Naive thymus-derived CD8-positive, alpha-beta T cell (primary cell): Measurements from ENCODE around the gene MYO1E. TPM values are rescaled to one million over a fixed set of nuclear protein-coding genes. Genes with fewer than 3 reads are reported as not detected.

ENCODE experiments used
- ATAC-seq, 2 donors: fragments of 150-1000 bp; cut with Tn5 transposase in 1 of 2; sonication (Bioruptor Pico), chemical (Tn5 transposase) in 1 of 2; 1 replicate in 1 of 2; 2 replicates in 1 of 2; pipeline ENCODE4 v1.10.0; 2021; ENCODE audit warnings: mild to moderate bottlenecking in 2 of 2, moderate library complexity in 2 of 2
- POLR2A ChIA-PET: fragments of 350-600 bp; sonication (Branson Sonifier 250); formaldehyde crosslinking; loops from one replicate; lab custom pipeline; 2021; ENCODE audit warnings: antibody characterized with exemption; lab: Charles Lee
- DNase-seq, 10 donors: peaks; one replicate each; pipeline versions ENCODE4 v3.0.0 to v3.0.0-alpha.2; 2020 to 2022
- H3K27ac Mint-ChIP-seq, 10 donors: one replicate each; pipeline ENCODE4 v1.8.0; 2020 to 2022; ENCODE audit warnings: mild to moderate bottlenecking in 10 of 10, mixed read lengths in 10 of 10, moderate library complexity in 4 of 10, inconsistent platforms in 1 of 10
- H3K27me3 Mint-ChIP-seq, 5 donors: one replicate each; pipeline ENCODE4 v1.8.0; 2021 to 2022; ENCODE audit warnings: mixed read lengths in 5 of 5
- H3K36me3 Mint-ChIP-seq, 3 donors: one replicate each; pipeline ENCODE4 v1.8.0; 2020 to 2022; ENCODE audit warnings: mixed read lengths in 3 of 3, mild to moderate bottlenecking in 2 of 3, inconsistent platforms in 1 of 3
- H3K4me1 Mint-ChIP-seq, 4 donors: one replicate each; pipeline ENCODE4 v1.8.0; 2021 to 2022; ENCODE audit warnings: mixed read lengths in 4 of 4
- H3K4me3 Mint-ChIP-seq, 10 donors: one replicate each; pipeline ENCODE4 v1.8.0; 2020 to 2022; ENCODE audit warnings: mild to moderate bottlenecking in 10 of 10, mixed read lengths in 10 of 10, moderate library complexity in 6 of 10, inconsistent platforms in 1 of 10
- H3K9me3 Mint-ChIP-seq, 9 donors: one replicate each; pipeline ENCODE4 v1.8.0; 2020 to 2022; ENCODE audit warnings: mixed read lengths in 9 of 9, mild to moderate bottlenecking in 3 of 9, inconsistent platforms in 1 of 9, moderate library complexity in 1 of 9
- polyA plus RNA-seq, 3 donors: library from polyadenylated mRNA; unstranded; fragments of 300-500 nt; fragmentation: Illumina TruSeq; gene quantifications; one replicate each; pipeline ENCODE4 v1.2.3, GENCODE V29; 2021
- total RNA-seq, 8 experiments: library from RNA in 2 of 8; stranded (reverse) in 2 of 8; gene quantifications; one replicate each; pipeline ENCODE4 v1.2.3 and lab custom pipeline; 2021 to 2026

The MYO1E gene
- total and polyA plus RNA-seq, 5 experiments from 2014 or later, result 0.53 to 7.4 (median 3.4) TPM; not detected in 1

GRCh38 chr15:59178151-59178695 is 194.4 kb downstream of the MYO1E start:
- no peak overlapping the region for H3K4me3 Mint-ChIP-seq
- no peak for ATAC-seq
- H3K36me3 Mint-ChIP-seq, result peaks cover 0 to 7% (median 0%) of the 10 kb centered on the region in 3 donors
- DNase-seq, result no peak
- peaks cover 0 to 21% (median 5%) of the 10 kb centered on the region in 9 donors for H3K9me3 Mint-ChIP-seq
- POLR2A ChIA-PET, result no interaction called here
- H3K27me3 Mint-ChIP-seq, result peaks cover 0 to 11% (median 9%) of the 10 kb centered on the region in 5 donors
- H3K4me1 Mint-ChIP-seq, result peaks cover 0 to 6% (median 0%) of the 10 kb centered on the region in 4 donors
- peak overlapping the region in 2 of 10 donors; percentile 16 to 29 for H3K27ac Mint-ChIP-seq

GRCh38 chr15:59177317-59177660 is 195.4 kb downstream of the MYO1E start:
- ATAC-seq (no peak), DNase-seq (no peak)
- Mint-ChIP-seq H3K27me3 (peaks cover 0 to 11% (median 9%) of the 10 kb centered on the region in 5 donors), H3K4me3 (peak overlapping the region in 1 of 10 donors; percentile 9), H3K9me3 (peaks cover 0 to 13% (median 5%) of the 10 kb centered on the region in 9 donors), H3K4me1 (peaks cover 0 to 6% (median 0%) of the 10 kb centered on the region in 4 donors), H3K36me3 (peaks cover 0 to 7% (median 0%) of the 10 kb centered on the region in 3 donors), H3K27ac (no peak overlapping the region)
- POLR2A ChIA-PET, result no interaction called here

GRCh38 chr15:59176653-59177316 is 195.9 kb downstream of the MYO1E start:
- POLR2A ChIA-PET, result no interaction called here
- Mint-ChIP-seq H3K27ac (no peak overlapping the region), H3K9me3 (peaks cover 0 to 9% (median 5%) of the 10 kb centered on the region in 9 donors), H3K27me3 (peaks cover 0 to 11% (median 9%) of the 10 kb centered on the region in 5 donors), H3K36me3 (peaks cover 0 to 5% (median 0%) of the 10 kb centered on the region in 3 donors), H3K4me3 (no peak overlapping the region), H3K4me1 (peaks cover 0 to 6% (median 0%) of the 10 kb centered on the region in 4 donors)
- ATAC-seq (no peak), DNase-seq (no peak)

- POLR2A ChIA-PET, result no interaction called here
- ATAC-seq (no peak), DNase-seq (peak in 4 of 10 donors; percentile 1 to 16 (median 4))
- Mint-ChIP-seq H3K4me1 (peaks cover 0 to 6% (median under 1%) of the 10 kb centered on the region in 4 donors), H3K36me3 (no peaks in the 10 kb centered on the region), H3K27me3 (peaks cover 0 to 11% (median 9%) of the 10 kb centered on the region in 5 donors), H3K9me3 (peaks cover 0 to 4% (median 0%) of the 10 kb centered on the region in 9 donors), H3K4me3 (no peak overlapping the region), H3K27ac (no peak overlapping the region)
Measured at GRCh38 chr15:59174835-59175831, 197.5 kb downstream of the MYO1E start.

GRCh38 chr15:59174151-59174834 is 198.4 kb downstream of the MYO1E start:
- Mint-ChIP-seq H3K36me3 (no peaks in the 10 kb centered on the region), H3K4me1 (peaks cover 0 to 8% (median 3%) of the 10 kb centered on the region in 4 donors), H3K9me3 (peaks cover 0 to 4% (median 0%) of the 10 kb centered on the region in 9 donors), H3K27ac (no peak overlapping the region), H3K27me3 (peaks cover 0 to 11% (median 7%) of the 10 kb centered on the region in 5 donors), H3K4me3 (no peak overlapping the region)
- no peak for ATAC-seq
- DNase-seq, result no peak
- POLR2A ChIA-PET, result no interaction called here

GRCh38 chr15:59173194-59173593 is 199.5 kb downstream of the MYO1E start:
- ATAC-seq, result no peak
- Mint-ChIP-seq H3K4me1 (peaks cover 0 to 8% (median 3%) of the 10 kb centered on the region in 4 donors), H3K36me3 (no peaks in the 10 kb centered on the region), H3K27me3 (peaks cover 0 to 10% (median 2%) of the 10 kb centered on the region in 5 donors), H3K9me3 (peaks cover 0 to 4% (median 0%) of the 10 kb centered on the region in 9 donors), H3K27ac (no peak overlapping the region), H3K4me3 (no peak overlapping the region)
- POLR2A ChIA-PET, result no interaction called here
- no peak for DNase-seq

GRCh38 chr15:59172289-59172901 is 200.3 kb downstream of the MYO1E start:
- DNase-seq, result no peak
- Mint-ChIP-seq H3K27ac (no peak overlapping the region), H3K36me3 (no peaks in the 10 kb centered on the region), H3K9me3 (peaks cover 0 to 4% (median 0%) of the 10 kb centered on the region in 9 donors), H3K4me3 (no peak overlapping the region), H3K4me1 (peaks cover 0 to 7% (median 3%) of the 10 kb centered on the region in 4 donors), H3K27me3 (peaks cover 0 to 7% (median 2%) of the 10 kb centered on the region in 5 donors)
- POLR2A ChIA-PET, result no interaction called here
- no peak for ATAC-seq

- peaks cover 0 to 4% (median 0%) of the 10 kb centered on the region in 9 donors for H3K9me3 Mint-ChIP-seq
- H3K4me3 Mint-ChIP-seq, result no peak overlapping the region
- H3K27ac Mint-ChIP-seq, result no peak overlapping the region
- no peak for DNase-seq
- H3K4me1 Mint-ChIP-seq, result peaks cover 0 to 4% (median 3%) of the 10 kb centered on the region in 4 donors
- no peak for ATAC-seq
- H3K36me3 Mint-ChIP-seq, result no peaks in the 10 kb centered on the region
- H3K27me3 Mint-ChIP-seq, result peaks cover 0 to 3% (median 1%) of the 10 kb centered on the region in 5 donors
- POLR2A ChIA-PET, result no interaction called here
Measured at GRCh38 chr15:59171067-59171397, 201.6 kb downstream of the MYO1E start.

GRCh38 chr15:59170295-59171066 is 202.2 kb downstream of the MYO1E start:
- no peak for ATAC-seq
- POLR2A ChIA-PET, result no interaction called here
- no peak overlapping the region for H3K4me3 Mint-ChIP-seq

GRCh38 chr15:59169251-59169708 is 203.4 kb downstream of the MYO1E start:
- ATAC-seq, result no peak
- no peak for DNase-seq
- Mint-ChIP-seq H3K9me3 (peaks cover 0 to 4% (median 0%) of the 10 kb centered on the region in 9 donors), H3K4me3 (no peak overlapping the region), H3K27me3 (peaks cover 0 to 3% (median 0%) of the 10 kb centered on the region in 5 donors), H3K27ac (peak overlapping the region in 1 of 10 donors; percentile 4), H3K36me3 (no peaks in the 10 kb centered on the region), H3K4me1 (peaks cover 0 to 4% (median 2%) of the 10 kb centered on the region in 4 donors)
- POLR2A ChIA-PET, result no interaction called here

More at GRCh38 chr15:59170295-59171066, 202.2 kb downstream of the MYO1E start:
- peaks cover 0 to 4% (median 3%) of the 10 kb centered on the region in 4 donors for H3K4me1 Mint-ChIP-seq
- peaks cover 0 to 3% (median 1%) of the 10 kb centered on the region in 5 donors for H3K27me3 Mint-ChIP-seq
- DNase-seq, result no peak
- H3K36me3 Mint-ChIP-seq, result no peaks in the 10 kb centered on the region
- H3K9me3 Mint-ChIP-seq, result peaks cover 0 to 4% (median 0%) of the 10 kb centered on the region in 9 donors
- H3K27ac Mint-ChIP-seq, result no peak overlapping the region

GRCh38 chr15:59168536-59168935 is 204.1 kb downstream of the MYO1E start:
- H3K27me3 Mint-ChIP-seq, result peaks cover 0 to under 1% (median 0%) of the 10 kb centered on the region in 5 donors
- H3K27ac Mint-ChIP-seq, result no peak overlapping the region
- DNase-seq (no peak), ATAC-seq (no peak)
- peaks cover 0 to under 1% (median 0%) of the 10 kb centered on the region in 9 donors for H3K9me3 Mint-ChIP-seq
- POLR2A ChIA-PET, result no interaction called here
- peaks cover 0 to 4% (median 2%) of the 10 kb centered on the region in 4 donors for H3K4me1 Mint-ChIP-seq
- no peak overlapping the region for H3K4me3 Mint-ChIP-seq
- H3K36me3 Mint-ChIP-seq, result no peaks in the 10 kb centered on the region
